ENCODE measurements around the gene GOLGA2.

GRCh38 chr9:128265348-128265847, 10.4 kb downstream of the GOLGA2 start:
- TF ChIP-seq ZNF70 (CRISPR knock-in tag; IDR thresholded peaks at IDR 0.05): no peak
- TF ChIP-seq ARNTL (CRISPR knock-in tag; IDR thresholded peaks at IDR 0.05; ENCODE audit: borderline replicate concordance, low read depth): no peak
- TF ChIP-seq PATZ1 (CRISPR knock-in tag; IDR thresholded peaks at IDR 0.05; ENCODE audit: borderline replicate concordance): no peak
- no peak for TF ChIP-seq RARB (CRISPR knock-in tag; IDR thresholded peaks at IDR 0.05)
- TF ChIP-seq ZC3H10 (CRISPR knock-in tag; IDR thresholded peaks at IDR 0.05): no peak
